Activated gamma-delta T cell treated with anti-CD3 and anti-CD28 coated beads, Interleukin-2, amount 50 U/mL, for 16 hours (primary cell): ENCODE results near the gene PLXNB3.

Source experiments
- DNase-seq: peaks from one replicate; pipeline ENCODE4 v3.0.0-alpha.2; 2020; ENCODE audit warnings: low read depth

PLXNB3 gene

GRCh38 chrX:153761863-153762262 is 2.2 kb upstream of the PLXNB3 start:
- DNase-seq: no peak

- DNase-seq: no peak
Observed at GRCh38 chrX:153762626-153763173, 1.3 kb upstream of the PLXNB3 start.

- DNase-seq: no peak
Observed at GRCh38 chrX:153763298-153763932, 634 bp upstream of the PLXNB3 start.

GRCh38 chrX:153764786-153765137 is 713 bp downstream of the PLXNB3 start:
- DNase-seq: no peak

GRCh38 chrX:153765138-153766079 is 1.4 kb downstream of the PLXNB3 start:
- DNase-seq: no peak

- DNase-seq: no peak
Observed at GRCh38 chrX:153766098-153766817, 2.2 kb downstream of the PLXNB3 start.

GRCh38 chrX:153766871-153767673 is 3.0 kb downstream of the PLXNB3 start:
- DNase-seq: no peak

- DNase-seq: no peak
Observed at GRCh38 chrX:153767674-153768055, 3.6 kb downstream of the PLXNB3 start.

- no peak for DNase-seq
Observed at GRCh38 chrX:153768311-153769157, 4.5 kb downstream of the PLXNB3 start.

- no peak for DNase-seq
Observed at GRCh38 chrX:153769158-153769864, 5.3 kb downstream of the PLXNB3 start.

GRCh38 chrX:153769865-153770600 is 6.0 kb downstream of the PLXNB3 start:
- no peak for DNase-seq

- no peak for DNase-seq
Observed at GRCh38 chrX:153770601-153771414, 6.8 kb downstream of the PLXNB3 start.

- DNase-seq: no peak
Observed at GRCh38 chrX:153771415-153772315, 7.6 kb downstream of the PLXNB3 start.

- DNase-seq: no peak
Observed at GRCh38 chrX:153772316-153773217, 8.5 kb downstream of the PLXNB3 start.

- DNase-seq: no peak
Observed at GRCh38 chrX:153773218-153773611, 9.2 kb downstream of the PLXNB3 start.
